Prostate gland (tissue), 2 donors: Measurements from ENCODE around the gene CDK14.

ENCODE experiments used
- POLR2A ChIP-seq: fragments of 450-650 bp; IDR thresholded peaks from one replicate; pipeline ENCODE4 v1.6.1; 2016; ENCODE audit warnings: antibody characterized with exemption, mild to moderate bottlenecking
- POLR2AphosphoS5 ChIP-seq: sonication (generic); formaldehyde crosslinking; IDR thresholded peaks from one replicate; pipeline ENCODE4 v1.6.1; 2017; ENCODE audit warnings: antibody characterized with exemption
- TF ChIP-seq, protein P1 (sequence below), 4 experiments: fragments of 200-600 bp in 2 of 4; fragments of 450-650 bp in 2 of 4; sonication (generic) in 2 of 4; IDR thresholded peaks; 1 replicate in 3 of 4; 2 replicates in 1 of 4; pipeline ENCODE4 v1.5.1; 2016 to 2019; ENCODE audit warnings: antibody characterized with exemption in 4 of 4, mild to moderate bottlenecking in 2 of 4, moderate library complexity in 2 of 4

DNA sequence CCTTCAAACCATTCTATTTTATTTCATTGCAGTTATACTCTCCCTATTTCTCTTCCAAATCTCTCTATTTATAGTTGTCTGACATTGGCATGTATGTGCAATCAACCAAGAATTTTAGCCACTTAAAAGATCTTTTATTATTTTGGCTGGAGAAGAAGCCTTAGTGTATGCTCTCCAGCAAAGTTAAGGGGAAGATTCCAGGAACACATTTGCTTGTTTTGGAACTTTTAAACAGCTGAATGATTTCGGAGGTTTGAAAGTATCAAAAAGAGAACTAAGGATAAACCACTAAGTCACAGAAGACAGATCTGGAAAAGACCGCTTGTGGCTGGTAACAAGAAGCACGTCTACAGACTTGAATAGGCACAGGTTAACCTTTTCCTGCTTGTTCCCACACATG is 485.9 kb downstream of the CDK14 start:
- TF ChIP-seq POLR2A (no peak), POLR2AphosphoS5 (no peak)
- TF ChIP-seq, protein P1, sequence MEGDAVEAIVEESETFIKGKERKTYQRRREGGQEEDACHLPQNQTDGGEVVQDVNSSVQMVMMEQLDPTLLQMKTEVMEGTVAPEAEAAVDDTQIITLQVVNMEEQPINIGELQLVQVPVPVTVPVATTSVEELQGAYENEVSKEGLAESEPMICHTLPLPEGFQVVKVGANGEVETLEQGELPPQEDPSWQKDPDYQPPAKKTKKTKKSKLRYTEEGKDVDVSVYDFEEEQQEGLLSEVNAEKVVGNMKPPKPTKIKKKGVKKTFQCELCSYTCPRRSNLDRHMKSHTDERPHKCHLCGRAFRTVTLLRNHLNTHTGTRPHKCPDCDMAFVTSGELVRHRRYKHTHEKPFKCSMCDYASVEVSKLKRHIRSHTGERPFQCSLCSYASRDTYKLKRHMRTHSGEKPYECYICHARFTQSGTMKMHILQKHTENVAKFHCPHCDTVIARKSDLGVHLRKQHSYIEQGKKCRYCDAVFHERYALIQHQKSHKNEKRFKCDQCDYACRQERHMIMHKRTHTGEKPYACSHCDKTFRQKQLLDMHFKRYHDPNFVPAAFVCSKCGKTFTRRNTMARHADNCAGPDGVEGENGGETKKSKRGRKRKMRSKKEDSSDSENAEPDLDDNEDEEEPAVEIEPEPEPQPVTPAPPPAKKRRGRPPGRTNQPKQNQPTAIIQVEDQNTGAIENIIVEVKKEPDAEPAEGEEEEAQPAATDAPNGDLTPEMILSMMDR (IDR thresholded peaks at IDR 0.05): no peak
